CMK (cell line): ENCODE data around the gene ATXN1.
A peak's percentile ranks its signal among the peaks of the same experiment; 100 is the strongest.

ENCODE experiments used
- DNase-seq: peaks from one replicate; pipeline ENCODE4 v3.0.0-alpha.2; 2010; ENCODE audit warnings: low read depth

ATXN1 gene

GRCh38 chr6:16783509-16783908 is 22.2 kb upstream of the ATXN1 start:
- no peak for DNase-seq

DNA sequence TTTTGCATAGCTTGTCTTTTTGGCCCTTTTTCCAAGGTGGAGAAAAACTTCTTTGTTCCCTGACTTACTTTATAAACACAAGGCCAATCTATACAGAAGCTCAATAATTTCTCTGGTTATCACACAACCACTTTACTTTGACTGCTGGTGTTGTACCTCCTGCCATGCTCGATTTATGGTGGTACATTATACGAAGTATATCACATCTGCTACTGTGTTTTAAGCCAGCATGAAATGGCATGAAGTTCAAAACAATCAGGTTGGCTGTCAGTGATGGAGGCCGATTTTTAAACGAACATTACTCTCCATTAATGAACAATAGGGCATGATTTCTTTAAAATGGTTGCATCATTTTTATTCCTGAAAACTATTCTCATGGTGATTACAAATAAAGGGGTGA is 21.0 kb upstream of the ATXN1 start:
- no peak for DNase-seq

- DNase-seq, result no peak
Measured at GRCh38 chr6:16781348-16782169, 20.3 kb upstream of the ATXN1 start.

- DNase-seq, result no peak
Measured at GRCh38 chr6:16778521-16778920, 17.3 kb upstream of the ATXN1 start.

DNA sequence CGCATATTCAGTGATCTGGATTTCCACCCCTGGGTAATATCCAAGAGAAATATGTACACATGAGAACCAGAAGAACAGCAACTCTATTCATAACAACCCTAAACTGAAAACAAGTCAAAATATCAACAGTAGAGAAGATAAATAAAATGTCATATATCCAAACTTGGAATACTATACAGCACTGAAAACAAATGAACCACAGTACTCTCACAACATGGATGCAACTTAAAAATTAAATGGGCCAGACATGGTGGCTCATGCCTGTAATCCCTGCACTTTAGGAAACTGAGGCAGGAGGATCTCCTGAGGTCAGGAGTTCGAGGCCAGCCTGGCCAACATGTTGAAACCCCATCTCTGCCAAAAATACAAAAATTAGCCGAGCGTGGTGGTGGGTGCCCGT is 16.5 kb upstream of the ATXN1 start:
- DNase-seq, result no peak

DNA sequence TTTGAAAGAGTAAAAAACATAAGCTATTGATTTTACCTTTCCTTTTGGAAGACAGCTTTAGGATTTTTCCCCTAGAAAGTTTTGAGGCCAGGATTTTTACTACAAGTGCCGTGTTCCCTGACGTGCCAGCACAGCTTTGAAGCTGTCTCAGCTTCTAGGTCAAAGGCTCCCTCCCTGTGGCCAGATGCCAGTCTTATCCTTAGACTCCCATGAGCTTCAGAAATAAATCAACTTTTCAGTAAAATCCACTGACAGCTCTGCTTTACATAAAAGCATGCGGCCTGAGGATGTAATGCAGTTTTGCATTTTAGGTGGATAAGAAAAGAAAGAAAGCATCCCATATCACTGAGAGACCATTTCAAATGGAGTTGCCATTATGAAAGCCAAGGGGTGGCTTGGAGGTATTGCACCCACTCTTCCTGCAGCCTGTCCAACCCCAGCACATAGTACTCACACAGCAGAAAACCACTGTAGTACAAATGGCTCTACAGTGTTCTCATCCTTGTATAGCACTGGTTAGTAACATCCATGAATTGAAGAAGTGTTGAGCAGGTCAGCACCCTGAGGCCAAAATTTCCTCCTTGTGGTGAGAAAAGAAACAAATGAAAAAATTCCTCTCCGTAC is 15.2 kb upstream of the ATXN1 start:
- no peak for DNase-seq

DNA sequence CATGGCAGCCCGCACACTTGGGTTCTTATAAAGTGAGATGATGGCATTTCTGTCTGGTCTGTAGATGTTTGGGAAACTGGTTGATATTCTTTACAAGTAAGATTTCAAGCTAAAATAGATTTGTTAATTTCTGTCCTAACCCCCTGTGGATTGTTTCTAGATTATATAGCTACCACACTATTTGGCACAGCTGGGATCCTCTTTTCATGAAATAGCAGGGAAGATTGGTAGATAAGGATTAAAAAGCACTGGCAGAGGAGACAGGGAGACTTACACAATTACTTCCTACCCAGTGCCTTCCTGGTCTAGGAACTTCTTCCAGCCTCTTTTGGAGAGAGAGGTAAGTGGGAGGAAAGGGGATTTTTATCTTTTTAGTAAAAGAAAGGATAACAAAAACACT is 13.2 kb upstream of the ATXN1 start:
- DNase-seq, result no peak

- no peak for DNase-seq
Measured at GRCh38 chr6:16773362-16773761, 12.1 kb upstream of the ATXN1 start.

DNA sequence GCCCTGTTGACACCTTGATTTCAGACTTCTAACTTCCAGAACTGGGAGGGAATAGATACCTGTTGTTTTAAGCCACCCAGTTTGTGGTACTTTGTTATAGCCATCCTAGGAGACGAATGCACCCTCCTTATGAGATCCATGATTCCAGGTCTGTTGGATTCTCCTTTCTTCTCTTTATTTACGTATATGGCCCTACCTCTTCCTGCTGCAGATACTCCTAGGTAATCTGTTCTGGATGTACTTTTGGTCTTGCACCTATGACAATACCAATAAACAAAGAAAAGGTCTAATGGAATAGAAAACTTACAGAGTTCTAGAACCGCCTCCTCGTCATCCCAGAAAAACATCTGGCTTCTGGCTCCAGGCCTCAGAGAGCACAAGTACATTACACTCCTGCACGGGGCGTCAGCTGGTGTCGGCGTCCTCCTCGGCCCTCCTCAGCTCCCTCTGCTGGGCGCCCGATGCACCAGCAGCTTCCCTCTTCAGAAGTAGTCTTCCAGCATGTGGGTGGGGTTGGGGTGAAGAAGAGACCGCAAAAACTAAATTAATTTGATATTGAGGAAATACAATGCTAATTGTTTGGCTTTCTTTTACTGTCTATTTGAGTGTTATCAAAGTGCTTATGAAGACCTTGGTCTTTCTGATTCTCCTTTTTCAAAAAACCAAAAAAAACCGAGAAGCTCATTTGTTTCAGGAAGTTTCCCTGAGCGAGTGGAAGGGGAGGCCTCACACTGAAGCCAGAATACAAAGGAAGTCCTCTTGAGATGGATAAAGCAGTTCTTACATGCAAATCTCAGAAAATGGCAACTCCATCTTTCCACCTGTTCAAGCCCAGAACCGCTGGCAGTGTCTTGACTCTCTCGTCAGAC is 9.7 kb upstream of the ATXN1 start:
- peak; percentile 63 for DNase-seq

GRCh38 chr6:16769986-16770376 is 8.7 kb upstream of the ATXN1 start:
- DNase-seq, result no peak

DNA sequence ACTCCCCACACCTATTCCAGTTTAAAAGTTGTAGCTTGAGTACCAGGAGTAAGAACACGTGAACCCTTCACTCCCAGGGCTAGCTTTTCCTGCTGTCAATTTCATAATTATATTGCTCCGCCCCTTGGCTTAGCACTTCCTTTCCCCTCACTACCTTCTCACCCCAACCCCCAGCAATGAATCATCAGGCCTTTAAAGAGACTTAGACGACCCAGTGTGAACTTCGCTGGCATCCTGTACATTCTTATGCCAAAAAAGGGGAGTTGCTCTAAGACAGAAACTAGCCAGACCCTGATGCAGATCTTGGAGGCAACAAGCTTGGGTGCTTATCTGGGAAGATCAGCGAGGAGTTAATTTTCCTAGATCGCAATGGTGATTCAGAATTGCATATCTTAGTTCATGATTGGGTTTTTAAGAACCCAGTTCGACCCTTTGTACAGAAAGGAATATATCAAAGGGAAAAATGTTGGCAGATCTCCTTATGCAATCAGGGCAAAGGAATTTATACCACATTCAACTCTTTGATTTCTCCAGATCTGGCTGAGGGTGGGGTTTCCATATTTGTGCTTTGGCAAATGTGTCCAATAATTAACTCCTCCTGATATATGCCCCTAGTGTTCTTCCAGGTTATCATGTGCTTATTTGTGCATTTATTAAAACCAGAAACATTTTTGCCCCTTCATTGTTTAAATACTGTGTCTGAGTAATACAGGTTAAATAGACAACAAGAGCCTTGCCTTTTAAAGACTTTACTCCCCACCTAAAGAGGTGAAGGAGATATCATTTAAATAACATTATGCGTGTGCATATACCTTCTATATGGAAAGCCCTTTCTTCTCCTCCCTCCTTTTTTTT is 8.1 kb upstream of the ATXN1 start:
- no peak for DNase-seq

GRCh38 chr6:16768477-16768830 is 7.2 kb upstream of the ATXN1 start:
- DNase-seq, result no peak

GRCh38 chr6:16767765-16768476 is 6.7 kb upstream of the ATXN1 start:
- no peak for DNase-seq

DNA sequence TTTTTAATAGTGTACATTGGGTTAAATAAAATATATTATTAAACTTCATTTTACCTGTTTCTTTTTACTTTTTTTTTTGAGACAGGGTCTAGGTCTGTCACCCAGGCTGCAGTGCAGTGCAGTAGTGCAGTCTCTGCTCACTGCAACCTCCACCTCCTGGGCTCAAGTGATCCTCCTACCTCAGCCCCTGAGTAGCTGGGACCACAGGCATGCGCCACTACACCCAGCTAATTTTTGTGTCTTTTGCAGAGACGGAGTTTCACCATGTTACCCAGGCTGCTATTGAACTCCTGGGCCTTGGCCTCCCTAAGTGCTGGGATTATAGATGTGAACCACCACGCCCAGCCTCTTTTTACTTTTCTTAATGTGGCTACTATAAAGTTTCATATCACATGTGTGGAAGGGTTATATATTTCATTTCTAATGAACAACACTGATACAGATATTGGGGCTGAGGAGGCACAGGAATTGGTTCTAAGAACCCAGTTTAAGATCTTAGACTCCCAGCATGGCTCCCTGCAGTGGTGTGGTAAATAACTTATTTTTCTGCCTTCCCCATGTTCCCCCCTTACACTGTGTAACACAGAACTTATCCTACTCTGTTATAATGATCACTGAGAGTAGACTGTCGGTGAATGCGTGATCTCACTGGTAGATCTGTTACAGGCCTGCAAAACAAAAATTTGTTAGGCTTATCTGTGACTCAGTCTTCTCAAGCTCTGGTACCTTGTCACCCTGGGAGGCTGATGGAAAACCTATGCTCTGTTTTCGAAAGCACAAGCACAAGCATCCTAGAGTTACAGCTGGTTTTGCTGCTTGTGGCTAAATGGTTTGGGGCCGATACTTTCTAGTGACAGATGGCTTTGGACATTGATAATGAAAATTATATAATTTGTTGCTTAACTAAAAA is 5.8 kb upstream of the ATXN1 start:
- DNase-seq, result no peak

DNA sequence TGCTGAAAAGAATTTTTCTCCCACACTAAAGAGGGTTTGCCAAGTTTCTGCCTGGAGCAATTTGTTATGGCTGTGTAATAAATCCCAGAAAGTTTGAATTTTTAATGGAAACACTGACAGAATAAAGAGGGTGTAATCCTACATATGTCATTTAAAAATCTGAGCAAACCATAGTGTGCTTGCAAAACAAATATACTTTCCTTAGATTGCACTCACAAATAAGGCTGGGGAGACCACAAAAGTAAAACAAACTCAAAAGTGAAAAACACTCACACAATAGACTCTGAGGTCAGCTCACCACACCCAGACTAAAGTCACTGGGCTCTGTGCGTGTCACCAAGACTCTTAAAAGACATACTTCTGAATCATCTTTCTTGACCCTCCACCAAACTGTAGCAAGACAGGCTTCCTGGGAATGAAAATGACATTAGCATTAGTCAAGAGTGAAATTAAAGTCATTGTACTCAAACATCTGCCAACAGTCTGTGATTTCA is 4.8 kb upstream of the ATXN1 start:
- no peak for DNase-seq

GRCh38 chr6:16765235-16765634 is 4.0 kb upstream of the ATXN1 start:
- DNase-seq, result no peak

- no peak for DNase-seq
Measured at GRCh38 chr6:16764188-16764950, 3.1 kb upstream of the ATXN1 start.

DNA sequence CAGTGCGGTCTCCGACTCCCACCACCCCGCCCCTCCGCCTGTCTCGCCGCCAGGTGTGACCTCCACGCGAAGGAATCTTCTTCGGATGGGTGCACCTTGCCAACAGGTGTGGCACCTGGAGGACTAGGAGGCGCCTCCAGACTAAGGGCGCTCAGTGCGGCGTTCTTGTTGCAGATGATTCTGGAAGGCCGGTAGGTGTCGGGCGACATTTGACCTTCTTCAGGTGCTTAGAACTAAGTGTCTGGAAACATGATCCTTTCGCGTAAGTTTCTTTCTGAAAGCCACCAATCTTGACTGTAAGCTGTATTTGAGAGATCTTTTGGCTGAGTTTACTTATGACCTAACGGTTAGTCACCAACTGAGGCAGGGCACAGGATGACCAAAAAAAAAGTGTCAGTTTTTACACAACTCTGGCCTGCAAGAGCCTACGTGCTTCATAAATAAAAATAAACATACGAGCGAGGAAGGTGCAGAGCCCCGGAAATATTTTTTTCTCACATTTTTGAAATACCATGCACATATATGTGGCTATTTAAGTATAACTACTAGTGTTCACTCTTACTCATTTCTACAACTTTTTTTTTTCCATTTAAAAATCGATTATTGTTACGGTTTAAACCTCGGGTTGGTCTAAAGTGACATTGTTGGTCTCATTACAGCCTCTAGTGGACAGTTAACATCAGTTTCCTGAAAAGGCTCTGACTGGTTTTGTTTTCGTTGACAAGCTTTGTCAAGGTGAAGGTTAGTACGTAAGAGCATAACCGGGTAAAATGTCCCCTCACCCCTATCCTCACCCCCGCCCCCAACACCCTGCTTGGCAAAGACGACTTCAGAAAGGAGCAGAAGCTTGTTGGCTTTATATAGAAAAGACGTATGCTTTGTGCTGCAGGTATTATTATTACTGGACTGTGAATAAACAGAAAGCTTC is 1.6 kb upstream of the ATXN1 start:
- DNase-seq, result no peak
